GM21528 (cell line): Measurements from ENCODE around the gene ZNF846.
"Not testable (repeated sequence)": the region's sequence is repeated elsewhere in the genome, so short reads cannot be mapped to it uniquely, and the experiment has no call there.

Source experiments
- ATAC-seq: cut with Tn5 transposase; IDR thresholded peaks from one replicate; pipeline ENCODE4 v1.9.1; 2021; ENCODE audit warnings: mild to moderate bottlenecking, moderate library complexity; ENCODE audit not compliant: unreplicated experiment, low FRiP score

ZNF846 gene

DNA sequence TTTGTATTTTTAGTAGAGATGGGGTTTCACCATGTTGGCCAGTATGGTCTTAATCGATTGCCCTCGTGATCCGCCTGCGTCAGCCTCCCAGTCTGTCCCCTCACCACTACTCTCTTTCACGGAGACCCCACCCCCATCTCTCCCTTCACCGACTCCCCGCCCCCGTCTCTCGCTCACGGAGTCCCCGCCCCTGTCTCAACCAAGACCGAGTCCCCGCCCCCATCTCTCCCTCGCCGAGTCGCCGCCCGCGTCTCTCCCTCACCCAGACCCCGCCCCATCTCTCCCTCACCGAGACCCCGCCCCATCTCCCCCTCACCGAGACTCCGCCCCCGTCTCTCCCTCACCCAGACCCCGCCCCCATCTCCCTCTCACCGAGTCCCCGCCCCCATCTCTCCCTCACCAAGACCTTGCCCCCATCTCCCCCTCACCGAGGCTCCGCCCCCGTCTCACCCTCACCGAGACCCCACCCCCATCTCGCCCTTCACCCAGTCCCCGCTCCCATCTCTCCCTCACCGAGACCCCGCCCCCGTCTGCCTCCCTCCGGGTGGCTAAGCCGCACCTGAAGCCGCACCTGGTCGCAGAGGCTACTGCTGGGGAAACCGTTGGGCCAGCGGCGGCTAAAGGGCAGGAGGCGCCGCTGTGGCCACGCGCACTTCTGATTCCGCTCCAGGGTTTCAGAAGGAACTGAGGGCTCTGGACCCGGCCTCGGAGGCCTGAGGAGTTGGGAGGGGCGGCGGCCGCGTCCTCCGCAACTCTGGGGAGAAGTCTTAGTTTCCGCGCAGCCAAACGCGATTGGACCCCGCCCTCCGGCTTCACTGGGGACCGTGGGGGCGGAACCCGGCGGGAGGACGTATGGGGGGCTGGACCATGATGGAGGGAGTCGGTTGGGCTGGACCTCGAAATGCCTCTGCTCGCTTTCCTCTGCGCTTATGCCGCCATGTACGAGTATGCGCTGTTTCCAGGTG lies 17.1 kb upstream of the ZNF846 start:
- ATAC-seq: peak; percentile 72

- ATAC-seq: not testable (repeated sequence)
Observed at GRCh38 chr19:9784163-9784496, 15.6 kb upstream of the ZNF846 start.

DNA sequence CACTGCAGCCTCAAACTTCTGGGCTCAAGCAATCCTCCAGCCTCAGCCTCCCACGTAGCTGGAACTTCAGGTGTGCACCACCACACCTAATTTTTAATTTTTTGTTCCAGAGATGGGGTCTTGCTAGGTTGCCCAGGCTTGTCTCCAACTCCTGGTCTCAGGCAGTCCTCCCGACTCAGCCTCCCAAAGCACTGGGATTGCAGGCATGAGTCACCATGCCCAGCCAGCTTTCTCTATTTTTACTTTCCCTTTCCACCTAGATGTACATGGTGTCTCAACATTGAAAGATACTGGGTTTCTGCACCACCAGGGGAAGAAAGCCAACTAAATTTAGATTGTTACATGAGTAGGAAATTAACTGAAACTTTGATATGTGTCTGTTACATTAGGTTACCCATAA lies 13.8 kb upstream of the ZNF846 start:
- no peak for ATAC-seq

GRCh38 chr19:9757544-9758501 lies 10.7 kb downstream of the ZNF846 start:
- no peak for ATAC-seq

DNA sequence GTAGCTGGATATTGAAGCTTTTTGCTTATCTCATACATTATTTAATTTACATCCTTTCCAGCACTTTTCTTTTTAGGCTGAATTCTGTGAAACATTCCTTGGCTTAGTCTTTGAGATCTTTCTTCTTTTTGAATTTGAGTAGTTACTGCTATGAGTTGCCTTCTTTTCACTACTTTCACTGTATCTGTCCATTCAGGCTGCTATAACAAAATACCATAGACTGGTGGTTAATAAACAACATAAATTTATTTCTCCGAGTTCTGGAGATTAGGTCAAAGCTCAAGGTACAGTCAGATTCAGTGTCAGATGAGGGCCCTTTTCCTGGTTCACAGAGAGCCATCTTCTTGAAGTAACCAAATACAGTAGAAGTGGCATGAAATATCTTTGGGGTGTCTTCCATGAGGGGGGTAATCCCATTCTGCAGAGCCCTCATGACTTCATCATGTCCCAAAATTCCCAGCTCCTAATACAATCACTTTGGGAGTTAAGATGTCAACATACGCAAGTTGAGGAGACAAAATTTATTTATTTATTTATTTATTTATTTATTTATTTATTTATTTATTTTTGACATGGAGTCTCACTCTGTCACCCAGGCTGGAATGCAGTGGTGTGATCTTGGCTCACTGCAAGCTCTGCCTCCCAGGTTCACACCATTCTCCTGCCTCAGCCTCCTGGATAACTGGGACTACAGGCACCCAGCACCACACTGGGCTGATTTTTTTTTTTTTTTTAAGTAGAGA lies 15.7 kb downstream of the ZNF846 start:
- ATAC-seq: no peak

DNA sequence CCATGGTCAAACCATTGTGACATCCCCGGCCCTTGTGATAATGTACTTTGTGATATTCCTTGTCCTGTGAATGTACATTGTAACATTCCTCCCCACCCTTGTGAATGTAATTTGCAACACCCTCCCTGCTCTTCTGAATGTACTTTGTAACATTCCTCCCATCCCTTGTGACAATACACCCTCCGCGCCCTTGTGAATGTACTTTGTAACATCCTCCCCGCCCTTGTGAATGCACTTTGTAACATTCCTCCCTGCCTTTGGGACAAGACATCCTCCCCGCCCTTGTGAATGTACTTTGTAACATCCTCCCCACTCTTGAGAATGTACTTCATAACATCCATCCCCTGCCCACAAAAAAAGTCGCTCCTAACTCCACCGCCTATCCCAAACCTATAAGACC lies 17.1 kb downstream of the ZNF846 start:
- ATAC-seq: no peak

DNA sequence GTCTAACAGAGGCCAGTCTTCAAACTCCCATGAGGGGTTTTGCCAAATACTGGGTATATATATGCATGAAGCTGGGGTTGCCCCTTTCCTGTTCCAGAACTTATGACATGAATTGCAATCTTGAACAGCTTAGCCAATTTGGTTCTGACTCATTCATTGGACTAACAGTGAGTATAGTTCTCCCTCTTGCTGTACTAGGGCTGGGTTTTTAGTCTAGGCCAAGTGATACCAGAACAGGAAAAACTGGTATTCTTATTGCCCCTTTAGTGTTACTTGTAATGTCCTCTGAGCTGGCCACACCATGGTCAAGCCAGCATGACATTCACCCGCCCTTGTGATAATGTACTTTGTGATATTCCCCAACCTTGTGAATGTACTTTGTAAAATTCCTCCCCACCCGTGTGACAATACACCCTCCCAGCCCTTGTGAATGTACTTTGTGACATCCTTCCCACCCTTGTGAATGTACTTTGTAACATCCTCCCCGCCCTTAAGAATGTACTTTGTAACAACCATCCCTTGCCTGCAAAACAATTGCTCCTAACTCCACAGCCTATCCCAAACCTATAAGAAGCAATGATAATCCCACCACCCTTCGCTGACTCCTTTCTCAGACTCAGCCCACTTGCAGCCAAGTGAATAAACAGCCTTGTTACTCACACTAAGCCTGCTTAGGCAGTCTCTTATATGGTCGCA lies 26.9 kb downstream of the ZNF846 start:
- ATAC-seq: no peak

DNA sequence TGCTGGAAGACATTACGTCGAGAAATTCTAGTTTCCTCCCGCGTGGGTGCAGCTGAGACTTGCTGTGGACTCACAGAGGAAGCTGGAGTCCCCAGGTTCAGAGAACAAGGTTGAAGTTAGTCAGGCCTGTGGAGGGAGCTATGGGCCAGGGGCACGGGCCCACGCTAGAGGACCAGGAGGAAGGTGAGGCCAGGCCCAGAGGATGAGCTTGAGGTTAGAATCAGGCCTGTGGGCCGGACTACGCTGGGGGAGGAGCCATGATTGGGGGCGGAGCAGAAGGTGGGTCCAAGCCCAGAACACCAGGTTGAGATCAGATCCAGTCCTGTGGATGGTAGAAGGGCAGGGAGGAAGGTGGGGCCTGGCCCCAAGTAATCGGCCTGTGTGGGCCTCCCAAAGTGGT lies 32.6 kb downstream of the ZNF846 start:
- ATAC-seq: no peak

- ATAC-seq: not testable (repeated sequence)
Observed at GRCh38 chr19:9730056-9730455, 38.5 kb downstream of the ZNF846 start.

GRCh38 chr19:9729162-9729561 lies 39.4 kb downstream of the ZNF846 start:
- no peak for ATAC-seq

DNA sequence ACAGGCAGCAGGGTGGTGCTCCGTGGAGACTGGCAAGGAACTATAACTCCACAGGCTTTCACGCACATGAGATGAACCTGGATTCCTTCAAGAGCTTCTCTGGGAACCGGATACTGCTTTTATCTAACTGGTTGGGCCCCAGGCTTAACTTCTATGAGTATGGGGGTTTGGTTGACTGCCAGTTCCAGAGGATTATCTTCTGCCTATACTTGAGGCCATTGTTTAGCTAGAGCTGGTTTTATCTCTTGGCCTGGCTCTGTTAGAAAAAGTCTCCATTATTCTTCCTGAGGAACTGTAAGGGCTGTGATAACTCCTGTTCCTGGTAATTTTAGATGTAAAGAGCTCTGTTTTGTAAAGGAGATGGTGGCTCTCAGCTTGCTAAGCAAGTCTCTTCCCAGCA lies 40.9 kb downstream of the ZNF846 start:
- ATAC-seq: no peak

DNA sequence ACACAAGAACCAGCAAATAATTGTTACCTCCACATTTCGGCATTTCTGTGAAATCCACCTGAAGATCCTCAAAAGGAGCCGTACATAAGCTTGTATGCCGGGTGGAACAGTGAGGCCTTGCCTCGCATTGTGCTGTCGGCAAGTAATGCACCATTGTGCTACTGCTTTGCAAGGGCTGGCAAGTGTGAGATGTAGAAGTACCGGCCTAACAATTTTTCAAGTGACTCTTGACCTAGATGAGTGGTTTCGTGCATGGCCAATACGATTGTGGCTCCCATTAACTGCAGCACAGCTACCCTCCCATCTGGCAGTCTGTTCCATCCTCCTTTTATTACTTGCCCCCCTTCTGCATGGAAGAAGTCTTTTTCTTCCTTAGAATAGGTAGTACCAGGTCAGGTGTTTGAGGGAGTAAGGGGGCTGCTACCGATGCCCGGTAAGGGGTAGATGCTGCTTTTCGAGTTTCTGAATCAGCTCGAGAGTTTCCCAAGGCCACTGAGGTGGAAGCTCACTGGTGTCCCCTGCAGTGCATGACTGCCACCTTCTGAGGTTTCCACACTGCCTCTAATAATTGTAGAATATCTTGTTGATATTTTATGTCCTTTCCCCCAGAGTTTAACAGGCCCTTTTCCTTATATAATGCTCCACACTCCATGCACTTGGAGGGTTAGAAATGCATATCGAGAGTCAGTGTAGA lies 42.9 kb downstream of the ZNF846 start:
- not testable (repeated sequence) for ATAC-seq

DNA sequence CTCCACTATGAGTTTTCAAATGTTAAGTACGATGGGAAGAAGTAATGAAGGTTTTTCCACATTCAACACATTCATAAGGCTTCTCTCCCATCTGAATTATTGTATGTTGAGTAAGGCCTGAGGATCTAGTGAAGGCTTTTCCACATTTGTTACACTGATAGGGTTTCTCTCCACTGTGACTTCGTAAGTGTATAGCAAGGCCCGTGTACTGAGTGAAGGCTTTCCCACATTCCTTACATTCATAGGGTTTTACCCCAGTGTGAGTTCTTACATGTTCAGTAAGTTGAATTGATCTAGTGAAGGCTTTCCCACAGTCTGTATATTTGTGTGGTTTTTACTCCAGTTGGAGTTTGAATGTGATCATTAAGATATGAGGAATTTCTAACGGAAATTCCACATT lies 44.4 kb downstream of the ZNF846 start:
- no peak for ATAC-seq

DNA sequence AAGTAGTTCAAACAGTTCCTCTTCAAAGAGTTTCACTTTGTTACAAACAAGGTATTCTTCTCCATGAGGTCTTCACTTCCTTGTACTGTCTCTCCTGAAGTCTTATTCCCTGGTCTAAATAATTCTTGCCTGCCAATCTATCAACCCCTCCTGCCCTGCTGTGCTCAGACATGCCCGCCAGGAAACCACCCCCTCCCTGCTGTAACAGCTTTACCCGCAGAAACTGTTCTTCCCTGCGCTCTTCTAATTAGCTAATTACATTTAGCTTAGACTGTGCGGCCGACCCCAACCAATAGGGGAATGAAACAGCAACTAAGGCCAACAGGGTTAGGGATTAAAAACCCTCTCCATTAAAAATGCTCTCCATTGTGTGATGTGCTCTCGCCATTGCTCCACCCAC lies 46.7 kb downstream of the ZNF846 start:
- no peak for ATAC-seq

DNA sequence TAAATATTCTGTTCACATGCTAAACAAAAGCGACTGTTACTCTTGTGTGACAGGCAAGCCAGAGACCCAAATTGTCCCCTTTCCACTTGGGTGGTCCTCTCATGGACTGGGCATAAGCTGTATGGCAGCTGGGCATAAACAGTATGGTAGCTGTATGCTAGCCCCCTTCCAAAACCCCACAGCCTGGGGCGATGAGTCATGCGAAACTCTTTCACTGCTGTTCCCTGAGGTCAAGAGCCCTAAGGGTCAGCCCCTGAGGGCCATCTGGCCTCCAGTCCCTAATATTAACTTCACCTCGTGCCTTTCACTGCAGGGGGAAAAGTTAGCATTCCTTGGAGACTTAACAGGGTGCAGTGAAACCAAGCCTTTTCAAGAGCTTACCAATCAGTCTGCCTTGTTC lies 48.0 kb downstream of the ZNF846 start:
- ATAC-seq: no peak

DNA sequence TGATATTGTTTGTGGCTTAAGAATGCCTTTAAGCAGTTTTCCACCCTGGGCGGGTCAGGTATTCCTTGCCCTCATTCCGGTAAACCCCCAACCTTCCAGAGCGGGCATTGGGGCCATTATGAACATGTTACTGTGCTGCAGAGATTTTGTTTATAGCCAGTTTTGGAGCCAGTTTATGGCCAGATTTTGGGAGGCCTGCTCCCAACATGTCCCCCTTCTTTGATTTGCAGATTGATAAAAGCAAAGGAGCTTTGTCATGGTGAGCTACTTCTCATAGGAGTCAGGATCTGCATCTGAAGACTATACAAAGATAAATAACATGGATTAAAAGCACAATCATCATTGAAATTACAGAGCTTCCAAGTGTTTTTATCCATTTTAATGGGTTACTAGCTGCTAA lies 56.7 kb downstream of the ZNF846 start:
- no peak for ATAC-seq

DNA sequence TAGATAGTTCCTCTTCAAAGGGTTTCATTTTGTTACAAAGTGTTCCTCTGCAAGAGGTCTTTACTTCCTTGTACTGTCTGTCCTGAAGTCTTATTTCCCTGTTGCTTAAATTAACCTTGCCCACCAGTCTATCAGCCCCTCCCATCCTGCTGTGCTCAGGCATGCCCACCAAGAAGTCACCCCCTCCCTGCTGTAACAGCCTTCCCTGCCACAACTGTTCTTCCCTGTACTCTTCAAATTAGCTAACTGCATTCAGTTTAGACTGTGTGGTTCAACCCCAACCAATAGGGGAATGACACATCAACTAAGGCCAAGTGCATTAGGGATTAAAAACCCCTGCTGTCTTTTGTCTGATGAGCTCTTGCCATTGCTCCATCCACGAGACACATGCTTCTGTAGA lies 59.2 kb downstream of the ZNF846 start:
- ATAC-seq: no peak

DNA sequence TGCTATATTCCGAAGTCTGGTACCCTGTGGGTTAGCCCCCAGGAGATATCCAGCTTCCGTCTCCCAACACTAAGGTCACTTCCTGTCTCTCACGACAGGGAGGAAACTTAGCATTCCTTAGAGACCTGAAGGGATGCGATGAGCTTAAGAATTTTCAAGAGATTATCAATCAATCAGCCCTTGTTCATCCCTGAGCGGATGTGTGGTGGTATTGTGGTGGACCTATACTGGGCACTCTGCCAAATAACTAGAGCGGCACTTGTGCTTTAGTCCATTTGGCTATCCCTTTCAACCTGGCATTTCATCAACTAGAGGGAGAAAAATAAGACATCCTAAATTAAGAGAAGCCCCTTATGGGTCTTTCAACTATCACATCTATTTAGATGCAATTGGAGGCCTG lies 62.7 kb downstream of the ZNF846 start:
- ATAC-seq: no peak

DNA sequence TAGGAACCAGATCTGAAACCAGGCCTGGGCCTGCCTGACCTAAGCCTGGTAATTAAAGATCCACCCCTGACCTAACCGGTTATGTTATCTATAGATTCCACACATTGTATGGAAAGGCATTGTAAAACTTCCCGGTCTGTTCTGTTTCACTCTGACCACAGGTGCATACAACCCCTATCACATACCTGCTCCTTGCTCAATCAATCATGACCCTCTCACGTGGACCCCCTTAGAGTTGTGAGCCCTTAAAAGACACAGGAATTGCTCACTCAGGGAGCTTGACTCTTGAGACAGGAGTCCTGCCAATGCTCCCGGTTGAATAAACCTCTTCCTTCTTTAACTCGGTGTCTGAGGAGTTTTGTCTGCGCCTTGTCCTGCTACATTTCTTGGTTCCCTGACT lies 66.4 kb downstream of the ZNF846 start:
- ATAC-seq: no peak
